HG03196 (cell line): ENCODE measurements around the gene CFAP73.

Source experiments
- ATAC-seq: cut with Tn5 transposase; IDR thresholded peaks from one replicate; pipeline ENCODE4 v1.9.1; 2021; ENCODE audit not compliant: unreplicated experiment

Gene CFAP73

GRCh38 chr12:113162102-113163029 lies 12.8 kb downstream of the CFAP73 start:
- ATAC-seq, result no peak

- ATAC-seq, result no peak
Measured at GRCh38 chr12:113163030-113163360, 13.5 kb downstream of the CFAP73 start.

GRCh38 chr12:113164014-113164413 lies 14.5 kb downstream of the CFAP73 start:
- no peak for ATAC-seq

DNA sequence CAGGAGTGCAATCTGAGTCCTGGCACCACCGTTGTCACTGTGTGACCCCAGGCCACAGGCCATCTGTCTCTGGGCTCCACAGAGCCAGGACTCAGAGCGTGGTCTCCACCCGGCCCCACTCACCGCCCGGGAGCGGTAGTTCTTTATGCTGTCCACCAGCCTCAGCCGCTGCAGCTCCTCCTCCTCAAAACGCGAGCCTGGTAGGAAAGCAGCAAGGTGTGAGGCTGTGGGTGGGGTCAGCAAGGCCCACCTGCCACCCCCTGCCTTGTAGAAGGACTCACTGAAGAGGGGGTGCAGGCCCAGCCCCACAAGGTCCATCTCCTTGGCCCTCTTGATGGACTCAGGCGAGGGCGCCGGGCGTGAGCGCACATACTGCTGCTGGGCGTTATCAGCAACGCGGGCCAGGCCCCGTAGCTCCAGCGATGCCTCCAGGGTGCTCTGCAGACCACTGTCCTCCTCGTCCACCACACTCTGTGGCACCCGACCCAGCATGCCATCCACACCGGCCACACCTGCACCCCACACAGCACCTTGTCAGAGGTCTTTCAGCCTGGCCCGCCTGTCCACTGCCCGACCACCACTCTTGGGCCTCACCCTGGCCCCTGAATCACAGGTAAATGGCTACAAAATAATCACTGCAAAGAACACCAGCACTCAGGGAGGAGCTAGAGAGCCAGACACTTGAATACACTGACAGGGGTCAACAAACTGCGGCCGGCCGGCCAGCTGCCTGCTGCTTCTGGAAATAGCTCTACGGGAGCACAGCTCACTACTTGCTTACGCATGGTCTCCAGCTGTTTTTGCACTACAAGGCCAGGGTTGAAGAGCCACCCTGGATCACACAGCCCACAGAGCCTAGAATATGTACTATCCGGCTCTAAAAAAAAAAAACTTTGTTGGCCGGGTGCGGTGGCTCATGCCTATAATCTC lies 16.3 kb downstream of the CFAP73 start:
- no peak for ATAC-seq

GRCh38 chr12:113167868-113168267 lies 18.3 kb downstream of the CFAP73 start:
- ATAC-seq, result no peak

DNA sequence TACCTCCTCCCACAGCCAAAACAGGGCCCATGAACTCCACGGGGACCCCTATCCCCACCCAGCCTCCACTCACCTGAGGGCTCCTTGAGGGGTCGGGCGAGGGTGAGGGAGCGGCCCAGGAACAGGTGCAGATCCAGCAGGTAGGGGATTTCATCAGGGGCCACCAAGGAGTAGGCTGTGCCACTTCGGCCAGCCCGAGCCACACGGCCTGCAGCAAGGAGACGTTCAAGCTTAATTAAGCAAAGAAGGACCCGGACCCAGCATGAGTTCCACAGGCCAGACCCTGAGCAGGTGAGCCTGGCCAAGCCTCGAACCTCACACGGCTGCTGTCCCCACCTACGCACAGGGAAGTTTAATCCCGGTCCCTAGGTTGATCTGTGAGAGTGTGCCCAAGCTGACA lies 20.2 kb downstream of the CFAP73 start:
- ATAC-seq, result no peak

- no peak for ATAC-seq
Measured at GRCh38 chr12:113170457-113170856, 20.9 kb downstream of the CFAP73 start.

- no peak for ATAC-seq
Measured at GRCh38 chr12:113170926-113171325, 21.4 kb downstream of the CFAP73 start.

- ATAC-seq, result no peak
Measured at GRCh38 chr12:113171543-113171942, 22.0 kb downstream of the CFAP73 start.

DNA sequence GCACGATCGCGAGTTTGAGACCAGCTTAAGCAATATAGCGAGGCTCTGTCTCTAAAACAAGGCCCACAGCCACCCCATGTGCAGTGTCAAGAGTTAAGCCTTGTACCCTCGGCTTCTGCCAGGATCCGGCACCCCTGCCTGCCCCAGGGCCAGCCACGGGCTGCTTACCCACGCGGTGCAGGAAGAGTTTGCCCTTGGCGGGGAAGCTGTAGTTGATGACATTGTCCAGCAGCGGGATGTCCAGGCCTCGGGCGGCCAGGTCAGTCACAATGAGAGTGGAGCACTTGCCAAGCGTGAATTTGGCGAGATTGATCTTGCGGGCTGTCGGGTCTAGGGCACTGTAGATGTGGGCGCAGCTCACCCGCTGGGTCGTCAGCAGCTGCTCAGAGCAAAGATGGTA lies 22.7 kb downstream of the CFAP73 start:
- ATAC-seq, result no peak

DNA sequence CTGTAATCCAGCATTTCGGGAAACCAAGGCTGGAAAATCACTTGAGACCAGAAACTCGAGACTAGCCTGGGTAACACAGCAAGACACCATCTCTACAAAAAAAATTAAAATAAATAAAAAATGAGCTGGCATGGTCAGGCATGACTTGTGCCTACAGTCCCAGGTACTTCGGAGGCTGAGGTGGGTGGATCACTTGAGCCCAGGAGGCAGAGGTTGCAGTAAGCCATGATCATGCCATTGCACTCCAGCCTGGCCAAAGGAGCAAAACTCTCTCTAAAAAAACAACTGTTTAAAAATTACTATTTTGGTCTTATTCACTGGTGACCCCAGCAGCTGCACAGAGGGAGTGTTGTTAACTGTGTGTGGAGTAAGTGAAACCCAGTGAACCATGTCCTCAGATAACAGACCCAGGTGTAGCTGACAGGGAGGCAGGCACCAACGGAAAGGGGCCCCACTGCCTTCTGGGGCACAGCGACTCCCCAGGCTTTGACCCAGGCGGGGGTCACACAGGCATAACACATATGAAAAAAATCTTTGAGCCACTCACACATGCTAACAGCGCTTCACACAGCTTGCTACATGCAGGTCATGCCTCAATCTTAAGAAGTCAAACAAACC lies 23.7 kb downstream of the CFAP73 start:
- peak; percentile 62 for ATAC-seq

DNA sequence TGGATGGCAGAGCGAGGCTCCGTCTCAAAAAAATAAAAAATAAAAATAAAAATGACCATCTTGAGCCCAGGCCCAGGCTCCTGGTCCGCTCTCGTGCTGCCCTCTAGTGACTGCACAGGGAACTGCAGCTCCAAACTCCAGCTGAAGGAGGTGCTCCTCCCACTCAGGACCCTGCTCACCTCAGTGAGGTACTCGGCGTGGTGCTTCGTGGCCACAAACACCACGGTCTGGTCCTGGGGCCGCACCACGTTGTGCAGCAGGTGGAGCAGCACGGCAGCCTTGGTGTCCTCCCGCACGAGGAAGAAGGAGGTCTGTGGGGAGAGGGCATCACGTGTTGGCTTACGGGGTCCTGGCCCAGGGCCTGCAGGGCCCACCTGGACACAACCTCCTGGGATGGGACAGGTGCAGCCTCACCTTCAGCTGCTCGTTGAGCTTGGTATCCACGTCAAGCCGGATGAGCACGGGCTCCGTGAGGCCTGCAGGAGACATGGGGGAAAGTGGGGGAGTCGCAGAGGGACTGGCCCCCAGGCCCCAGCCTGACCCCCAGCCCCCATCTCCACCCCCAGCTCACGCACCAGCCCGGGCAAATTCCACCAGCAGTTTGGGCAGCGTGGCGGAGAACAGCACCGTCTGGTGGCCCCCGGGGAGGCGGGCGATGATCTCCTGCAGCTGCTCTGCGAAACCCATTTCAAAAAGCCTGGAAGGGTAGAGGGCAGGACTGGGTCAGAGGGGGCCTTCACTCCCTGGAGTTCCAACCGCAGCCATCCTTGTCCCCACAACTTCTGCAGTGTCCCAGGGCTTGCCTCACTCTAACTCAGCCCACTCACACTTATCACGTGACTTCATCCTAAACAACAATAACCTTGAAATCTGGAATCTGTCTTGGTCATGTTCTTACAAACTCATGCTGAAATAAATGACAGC lies 25.2 kb downstream of the CFAP73 start:
- ATAC-seq, result no peak

- no peak for ATAC-seq
Measured at GRCh38 chr12:113179023-113179422, 29.5 kb downstream of the CFAP73 start.

GRCh38 chr12:113180333-113180732 lies 30.8 kb downstream of the CFAP73 start:
- no peak for ATAC-seq

- no peak for ATAC-seq
Measured at GRCh38 chr12:113181975-113182374, 32.5 kb downstream of the CFAP73 start.

DNA sequence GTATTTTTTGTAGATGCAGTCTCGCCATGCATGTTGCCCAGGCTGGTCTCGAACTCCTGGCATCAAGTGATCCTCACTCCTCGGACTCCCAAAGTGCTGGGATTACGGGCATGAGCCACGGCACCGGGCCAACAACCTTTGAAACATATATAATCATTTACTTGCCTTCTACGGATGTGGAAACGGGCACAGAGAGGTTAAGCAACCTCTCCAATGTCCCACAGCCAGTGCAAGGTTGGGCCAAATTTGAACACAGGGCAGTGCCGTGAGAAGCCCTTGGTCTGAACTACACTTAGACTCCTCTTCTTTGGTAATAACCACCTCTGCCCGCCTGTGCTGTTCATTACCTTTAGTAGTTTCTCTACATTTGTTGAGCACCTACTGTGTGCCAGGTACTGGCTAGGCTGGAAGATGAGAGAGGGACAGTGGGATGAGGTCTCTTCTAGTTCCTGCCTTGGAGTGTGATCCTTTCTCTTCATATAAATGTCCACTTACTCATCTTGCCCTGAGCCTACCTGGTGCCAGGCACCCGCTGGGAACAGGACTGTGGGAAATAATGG lies 33.6 kb downstream of the CFAP73 start:
- no peak for ATAC-seq

DNA sequence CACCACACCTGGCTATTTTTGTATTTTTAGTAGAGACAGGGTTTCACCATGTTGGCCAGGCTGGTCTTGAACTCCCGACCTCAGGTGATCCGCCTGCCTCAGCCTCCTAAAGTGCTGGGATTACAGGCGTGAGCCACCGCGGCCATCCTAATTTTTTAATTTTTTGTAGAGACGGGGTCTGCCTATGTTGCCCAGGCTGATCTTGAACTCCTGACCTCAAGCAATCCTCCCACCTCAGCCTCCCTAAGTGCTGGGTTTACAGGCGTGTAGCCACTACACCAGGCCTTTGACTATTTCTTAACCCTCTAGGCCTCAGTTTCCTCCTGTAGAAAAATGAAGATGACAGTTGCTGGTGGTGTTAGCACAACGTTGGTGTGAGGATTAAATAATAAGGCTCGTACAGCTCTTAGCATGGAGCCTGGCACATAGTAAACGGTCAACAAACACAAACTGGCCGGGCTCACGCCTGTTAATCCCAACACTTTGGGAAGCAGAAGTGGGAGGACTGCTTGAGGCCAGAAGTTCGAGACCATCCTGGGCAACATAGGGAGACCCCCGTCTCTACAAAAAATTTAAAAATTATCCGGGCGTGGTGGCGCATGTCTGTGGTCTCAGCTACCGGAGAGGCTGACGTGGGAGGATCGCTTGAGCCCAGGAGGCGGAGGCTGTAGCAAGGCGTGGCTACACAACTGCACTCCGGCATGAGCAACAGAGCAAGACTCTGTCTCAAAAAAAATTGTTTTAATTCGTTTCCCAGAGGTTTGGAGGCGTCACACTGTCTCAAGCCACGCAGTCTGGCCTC lies 34.8 kb downstream of the CFAP73 start:
- peak; percentile 45 for ATAC-seq

- peak; percentile 72 for ATAC-seq
Measured at GRCh38 chr12:113184900-113185179, 35.3 kb downstream of the CFAP73 start.
